Ovary (tissue), 9 donors: ENCODE results near the gene KCNJ6. TPM values are rescaled to one million over a fixed set of nuclear protein-coding genes. Genes with fewer than 3 reads are reported as not detected.

Source experiments
- DNase-seq, 5 donors: peaks; one replicate each; pipeline ENCODE4 v3.0.0-alpha.2; 2019 to 2020
- H3K27ac ChIP-seq, 2 donors: fragments of 200-600 bp; one replicate each; pipeline versions ENCODE4 v1.5.1 to v1.8.0; 2019 to 2022
- H3K27me3 ChIP-seq: fragments of 200-600 bp; one replicate; pipeline ENCODE4 v1.8.0; 2022
- H3K36me3 ChIP-seq: fragments of 200-600 bp; sonication (generic); one replicate; pipeline ENCODE4 v1.5.1; 2019
- H3K4me1 ChIP-seq: one replicate; pipeline ENCODE4 v1.8.1; 2013; ENCODE audit warnings: mild to moderate bottlenecking, moderate library complexity; ENCODE audit not compliant: insufficient read depth
- H3K4me3 ChIP-seq: fragments of 200-600 bp; sonication (generic); one replicate; pipeline ENCODE4 v1.5.1; 2017
- H3K9me3 ChIP-seq, 2 donors: fragments of 200-600 bp in 1 of 2; sonication (generic) in 1 of 2; one replicate each; pipeline versions ENCODE4 v1.5.1 to v1.8.1; 2013 to 2019; ENCODE audit warnings: mild to moderate bottlenecking in 1 of 2, moderate library complexity in 1 of 2
- CTCF ChIP-seq, 3 donors: fragments of 450-650 bp in 2 of 3; fragments of 200-600 bp in 1 of 3; IDR thresholded peaks; one replicate each; pipeline versions ENCODE4 v1.5.1 to v1.8.0; 2016 to 2022; ENCODE audit warnings: antibody characterized with exemption in 3 of 3, mild to moderate bottlenecking in 1 of 3
- EP300 ChIP-seq: sonication (generic); formaldehyde crosslinking; IDR thresholded peaks from one replicate; pipeline ENCODE4 v1.6.1; 2017; ENCODE audit warnings: antibody characterized with exemption
- POLR2A ChIP-seq: fragments of 450-650 bp; IDR thresholded peaks from one replicate; pipeline ENCODE4 v1.6.1; 2017; ENCODE audit warnings: antibody characterized with exemption, mild to moderate bottlenecking, moderate library complexity
- WGBS, 3 donors: extraction: QIAGEN DNeasy Blood & Tissue Kit in 1 of 3; methylation state at CpG; one replicate each; pipeline versions ENCODE4 v1.1.5 to v1.1.7; 2013 to 2017; 5-methylcytosine and 5-hydroxymethylcytosine counted together
- intact Hi-C, 4 donors: fragments of 100-400 bp; cut with DNase I; formaldehyde crosslinking; loops; one replicate each; pipeline versions ENCODE4 v1.11.0 to v1.15.1; 2022 to 2023
- polyA plus RNA-seq, 2 donors: library from polyadenylated mRNA; stranded (reverse); fragments of 200-250 nt in 1 of 2; fragments of 350-450 nt in 1 of 2; fragmentation: Illumina TruSeq in 1 of 2; extraction: RNeasy Lipid Tissue Mini Kit (QIAGEN cat#74804) in 1 of 2; gene quantifications; one replicate each; pipeline ENCODE4 v1.2.3, GENCODE V29; 2013 to 2014
- total RNA-seq, 7 donors: library from RNA; depleted of rRNA in 2 of 7; stranded (reverse); fragments of >200 nt in 2 of 7; fragmentation: NEBNext Ultra II Directional in 3 of 7; extraction: Animal tissue kit (Norgen Biotek cat#: 25700) in 3 of 7; gene quantifications; one replicate each; pipeline versions ENCODE4 v1.1.0 to v1.2.4, GENCODE V29; 2016 to 2023
- donor health status: DM: no; HTN: no; CAD: no; lungs with moderate emphysema.
- donor health status: DM: no; HTN: no; CAD: no.
- donor health status: Bipolar disorder and iron deficiency.
- donor health status: DM: yes; HTN: yes; CAD: no.
- donor health status: DM: no; HTN: no; CAD: no.
- donor health status: DM: yes; HTN: yes; CAD: no.

Gene KCNJ6
- total and polyA plus RNA-seq, 9 donors: 0.01 TPM; not detected in 8

GRCh38 chr21:37891972-37892371, 24.3 kb downstream of the KCNJ6 start:
- H3K9me3 ChIP-seq: no peaks in the 10 kb centered on the region
- H3K27ac ChIP-seq: no peak overlapping the region
- DNase-seq: no peak
- WGBS, 3 donors: 55 to 73% (median 58%) methylated on average over 2 of the region's 2 CpGs
- intact Hi-C loops: no loop called here
- no peaks in the 10 kb centered on the region for H3K36me3 ChIP-seq
- no peaks in the 10 kb centered on the region for H3K27me3 ChIP-seq
- H3K4me3 ChIP-seq: no peak overlapping the region
- no peak for TF ChIP-seq EP300
- no peak for TF ChIP-seq POLR2A
- no peak for TF ChIP-seq CTCF (IDR thresholded peaks at IDR 0.05)
- H3K4me1 ChIP-seq: no peaks in the 10 kb centered on the region

- Histone ChIP-seq H3K9me3 (no peaks in the 10 kb centered on the region), H3K4me1 (no peaks in the 10 kb centered on the region), H3K4me3 (no peak overlapping the region), H3K36me3 (no peaks in the 10 kb centered on the region), H3K27ac (no peak overlapping the region), H3K27me3 (no peaks in the 10 kb centered on the region)
- intact Hi-C loops: no loop called here
- TF ChIP-seq EP300 (no peak), POLR2A (no peak), CTCF (IDR thresholded peaks at IDR 0.05) (no peak)
- WGBS, 3 donors: 83 to 87% (median 86%) methylated on average over 6 of the region's 6 CpGs
- DNase-seq: no peak
These were observed 27.6 kb downstream of the KCNJ6 start for GRCh38 chr21:37888659-37889058.

GRCh38 chr21:37886726-37887299, 29.4 kb downstream of the KCNJ6 start:
- 53 to 59% (median 57%) methylated on average over 3 of the region's 3 CpGs for WGBS, 3 donors
- Histone ChIP-seq H3K27ac (no peak overlapping the region), H3K9me3 (no peaks in the 10 kb centered on the region), H3K27me3 (no peaks in the 10 kb centered on the region), H3K36me3 (no peaks in the 10 kb centered on the region), H3K4me3 (no peak overlapping the region), H3K4me1 (no peaks in the 10 kb centered on the region)
- intact Hi-C loops: no loop called here
- no peak for TF ChIP-seq CTCF (IDR thresholded peaks at IDR 0.05)
- TF ChIP-seq EP300: no peak
- no peak for TF ChIP-seq POLR2A
- DNase-seq: no peak

- no peak overlapping the region for H3K27ac ChIP-seq
- H3K9me3 ChIP-seq: no peaks in the 10 kb centered on the region
- no peak for DNase-seq
- H3K4me1 ChIP-seq: no peaks in the 10 kb centered on the region
- TF ChIP-seq EP300 (no peak), CTCF (IDR thresholded peaks at IDR 0.05) (no peak), POLR2A (no peak)
- no peaks in the 10 kb centered on the region for H3K36me3 ChIP-seq
- WGBS, 3 donors: 65 to 88% (median 83%) methylated on average over 1 of the region's 1 CpG
- no peaks in the 10 kb centered on the region for H3K27me3 ChIP-seq
- H3K4me3 ChIP-seq: no peak overlapping the region
- intact Hi-C loops: no loop called here
These were observed 30.1 kb downstream of the KCNJ6 start for GRCh38 chr21:37886120-37886519.
